ENCODE results near the gene GAL3ST3.
A peak's percentile ranks its signal among the peaks of the same experiment; 100 is the strongest.

DNA sequence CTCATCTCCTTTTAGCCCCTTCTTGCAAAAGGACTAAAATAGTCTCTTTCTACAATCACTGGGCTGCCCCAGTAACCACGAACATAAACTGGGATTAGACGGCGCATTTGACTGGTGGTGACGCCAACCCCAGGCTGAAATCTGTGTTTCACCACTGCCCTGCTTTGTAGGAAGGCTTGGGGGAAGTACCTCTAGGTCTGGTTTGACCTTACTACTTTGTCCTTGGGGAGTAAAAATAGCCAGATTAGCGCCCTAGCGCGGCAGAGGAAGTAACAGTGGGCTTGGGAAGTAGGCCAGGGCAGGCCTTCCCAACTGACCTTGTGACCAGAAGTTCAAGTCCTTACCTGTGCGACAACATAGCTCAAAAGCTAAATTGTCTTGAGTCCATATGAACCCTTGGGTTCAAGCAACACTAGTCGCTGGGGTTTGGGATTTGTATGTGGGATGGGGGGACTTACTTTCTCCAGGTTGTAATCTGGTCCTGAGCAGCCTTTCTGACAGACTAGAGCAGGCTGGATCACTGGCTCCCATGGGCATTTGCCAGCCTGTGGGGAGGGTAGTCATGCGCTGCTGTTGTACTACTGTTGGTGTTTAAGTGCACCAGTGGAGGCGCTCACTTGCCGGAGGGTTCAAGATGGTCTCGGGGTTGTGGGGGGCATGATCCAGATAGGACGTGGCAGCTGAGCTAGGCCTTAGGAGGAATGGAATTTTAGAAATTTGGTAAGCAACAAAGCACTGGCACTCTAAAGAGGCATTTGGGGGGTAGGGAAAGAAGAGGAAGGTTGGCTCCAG, 20.2 kb upstream of the GAL3ST3 start:
- TF ChIP-seq CTCF (IDR thresholded peaks at IDR 0.05; ENCODE audit: low read length) (peak; percentile 35), EZH2phosphoT487 (IDR thresholded peaks at IDR 0.05; ENCODE audit: low read length) (no peak)

Data from MM.1S (cell line).